Left lung (tissue), 10 donors: ENCODE data around the gene STAB2. TPM values are rescaled to one million over a fixed set of nuclear protein-coding genes. Genes with fewer than 3 reads are reported as not detected.
A peak's percentile ranks its signal among the peaks of the same experiment; 100 is the strongest.

Source experiments
- ATAC-seq: fragments of 200-7000 bp; cut with Tn5 transposase; one replicate; pipeline ENCODE4 v1.9.1; 2020; ENCODE audit warnings: moderate library complexity
- DNase-seq, 4 donors: peaks; one replicate each; pipeline ENCODE4 v3.0.0-alpha.2; 2013 to 2020
- H3K27ac ChIP-seq, 2 donors: fragments of 200-600 bp; sonication (generic) in 1 of 2; one replicate each; pipeline versions ENCODE4 v1.5.0 to v1.8.0; 2020 to 2021
- H3K27me3 ChIP-seq, 2 donors: fragments of 200-600 bp; sonication (generic) in 1 of 2; one replicate each; pipeline versions ENCODE4 v1.5.0 to v1.8.0; 2020 to 2021
- H3K36me3 ChIP-seq, 2 donors: fragments of 200-600 bp; sonication (generic) in 1 of 2; one replicate each; pipeline versions ENCODE4 v1.5.0 to v1.8.0; 2020 to 2021
- H3K4me1 ChIP-seq, 2 donors: fragments of 200-600 bp; one replicate each; pipeline ENCODE4 v1.8.0; 2021
- H3K4me3 ChIP-seq, 2 donors: fragments of 200-600 bp; sonication (generic) in 1 of 2; one replicate each; pipeline versions ENCODE4 v1.5.0 to v1.8.0; 2020 to 2021; ENCODE audit warnings: mild to moderate bottlenecking in 1 of 2
- H3K9me3 ChIP-seq, 2 donors: fragments of 200-600 bp; sonication (generic) in 1 of 2; one replicate each; pipeline versions ENCODE4 v1.5.0 to v1.8.0; 2020 to 2021
- intact Hi-C, 2 donors: fragments of 100-400 bp; cut with DNase I; formaldehyde crosslinking; loops; one replicate each; pipeline versions ENCODE4 v1.11.2 to v1.14.2; 2022
- polyA plus RNA-seq, 6 donors: library from polyadenylated mRNA; unstranded; fragments of 120-200 nt; gene quantifications; one replicate each; pipeline ENCODE4 v1.2.1, GENCODE V29; 2013; ENCODE audit not compliant: insufficient read length in 6 of 6
- total RNA-seq, 2 donors: library from RNA; stranded (reverse); fragmentation: NEBNext Ultra II Directional; extraction: Animal tissue kit (Norgen Biotek cat#: 25700); gene quantifications; one replicate each; pipeline ENCODE4 v1.2.1, GENCODE V29; 2021
- TF ChIP-seq, protein P1 (sequence below), 2 donors: fragments of 200-600 bp; sonication (generic) in 1 of 2; IDR thresholded peaks; one replicate each; pipeline versions ENCODE4 v1.5.0 to v1.8.0; 2021; ENCODE audit warnings: antibody characterized with exemption in 2 of 2
- donor health status: DM: no; HTN: yes; CAD: no.
- donor health status: DM: no; HTN: no; CAD: no.

STAB2 gene
- total and polyA plus RNA-seq, 8 donors = 1.3 to 41.9 (median 31.5) TPM

DNA sequence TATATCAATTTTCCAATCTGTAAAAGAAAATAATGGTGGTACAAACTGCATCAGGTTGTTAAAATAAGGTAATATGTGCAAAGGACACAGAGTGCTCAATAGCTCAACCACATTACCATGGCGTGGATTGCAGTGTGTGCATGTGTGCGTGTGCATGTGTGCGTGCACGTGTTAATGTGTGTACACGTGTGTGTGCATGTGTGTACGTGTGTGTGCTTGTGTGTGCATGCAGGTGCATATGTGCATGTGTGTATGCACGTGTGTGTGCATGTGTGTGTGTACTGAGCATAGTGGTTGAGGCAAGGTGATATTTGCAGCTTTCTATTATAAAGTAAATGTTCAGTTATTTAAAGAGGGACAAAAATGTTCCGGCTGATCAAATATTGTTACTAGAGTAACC lies 138.3 kb downstream of the STAB2 start:
- intact Hi-C loops = no loop called here
- DNase-seq (no peak), ATAC-seq (no peak)
- Histone ChIP-seq H3K4me1 (no peaks in the 10 kb centered on the region), H3K27ac (no peak overlapping the region), H3K4me3 (no peak overlapping the region), H3K9me3 (peaks cover 0 to under 1% of the 10 kb centered on the region in 2 donors), H3K27me3 (no peaks in the 10 kb centered on the region), H3K36me3 (no peaks in the 10 kb centered on the region)
- TF ChIP-seq, protein P1, sequence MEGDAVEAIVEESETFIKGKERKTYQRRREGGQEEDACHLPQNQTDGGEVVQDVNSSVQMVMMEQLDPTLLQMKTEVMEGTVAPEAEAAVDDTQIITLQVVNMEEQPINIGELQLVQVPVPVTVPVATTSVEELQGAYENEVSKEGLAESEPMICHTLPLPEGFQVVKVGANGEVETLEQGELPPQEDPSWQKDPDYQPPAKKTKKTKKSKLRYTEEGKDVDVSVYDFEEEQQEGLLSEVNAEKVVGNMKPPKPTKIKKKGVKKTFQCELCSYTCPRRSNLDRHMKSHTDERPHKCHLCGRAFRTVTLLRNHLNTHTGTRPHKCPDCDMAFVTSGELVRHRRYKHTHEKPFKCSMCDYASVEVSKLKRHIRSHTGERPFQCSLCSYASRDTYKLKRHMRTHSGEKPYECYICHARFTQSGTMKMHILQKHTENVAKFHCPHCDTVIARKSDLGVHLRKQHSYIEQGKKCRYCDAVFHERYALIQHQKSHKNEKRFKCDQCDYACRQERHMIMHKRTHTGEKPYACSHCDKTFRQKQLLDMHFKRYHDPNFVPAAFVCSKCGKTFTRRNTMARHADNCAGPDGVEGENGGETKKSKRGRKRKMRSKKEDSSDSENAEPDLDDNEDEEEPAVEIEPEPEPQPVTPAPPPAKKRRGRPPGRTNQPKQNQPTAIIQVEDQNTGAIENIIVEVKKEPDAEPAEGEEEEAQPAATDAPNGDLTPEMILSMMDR (IDR thresholded peaks at IDR 0.05) = no peak

DNA sequence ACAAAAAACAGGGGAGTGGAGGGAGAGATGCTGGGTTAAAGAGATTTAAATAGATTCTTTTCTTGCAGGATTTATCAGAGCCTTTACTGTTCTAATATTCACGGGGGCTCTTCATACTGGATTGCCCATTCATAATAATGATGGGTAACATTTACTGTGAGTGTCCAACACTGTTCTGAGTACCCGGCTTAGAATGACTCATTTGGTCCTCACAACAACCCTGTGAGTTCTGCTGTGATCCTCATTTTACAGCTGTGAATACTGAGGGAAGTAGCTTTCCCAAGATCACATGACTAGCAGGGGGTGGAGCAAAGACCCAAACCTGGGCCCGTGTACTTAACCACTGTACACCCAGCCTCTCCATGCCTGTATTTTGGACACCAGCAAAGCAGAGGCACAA lies 140.6 kb downstream of the STAB2 start:
- Histone ChIP-seq H3K4me3 (no peak overlapping the region), H3K27me3 (no peaks in the 10 kb centered on the region), H3K9me3 (peaks cover 0 to 10% of the 10 kb centered on the region in 2 donors), H3K27ac (no peak overlapping the region), H3K36me3 (no peaks in the 10 kb centered on the region), H3K4me1 (no peaks in the 10 kb centered on the region)
- intact Hi-C loops = no loop called here
- DNase-seq = no peak
- TF ChIP-seq, protein P1 (IDR thresholded peaks at IDR 0.05) = no peak
- no peak for ATAC-seq

DNA sequence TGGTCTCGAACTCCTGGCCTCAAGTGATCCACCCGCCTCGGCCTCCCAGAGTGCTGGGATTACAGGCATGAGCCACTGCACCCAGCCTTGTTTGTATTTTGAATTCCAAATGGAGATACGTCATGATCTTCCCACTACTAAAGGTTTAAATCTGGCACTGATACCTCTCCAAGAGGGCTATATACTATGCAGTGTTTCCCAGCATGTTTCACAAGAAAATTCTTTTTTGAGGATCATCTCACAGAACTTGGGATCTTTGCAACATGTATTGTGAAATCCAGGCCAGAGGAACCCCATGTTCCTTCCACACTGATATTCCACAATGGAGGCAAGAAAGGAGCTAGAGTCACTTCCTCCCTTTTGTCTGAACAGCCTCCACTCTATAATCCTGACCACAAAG lies 141.2 kb downstream of the STAB2 start:
- no peaks in the 10 kb centered on the region for H3K4me1 ChIP-seq
- intact Hi-C loops = no loop called here
- no peak overlapping the region for H3K4me3 ChIP-seq
- TF ChIP-seq, protein P1 (IDR thresholded peaks at IDR 0.05) = no peak
- DNase-seq (no peak), ATAC-seq (no peak)
- H3K9me3 ChIP-seq = peaks cover 0 to 10% of the 10 kb centered on the region in 2 donors
- no peaks in the 10 kb centered on the region for H3K36me3 ChIP-seq
- H3K27ac ChIP-seq = no peak overlapping the region
- no peaks in the 10 kb centered on the region for H3K27me3 ChIP-seq

DNA sequence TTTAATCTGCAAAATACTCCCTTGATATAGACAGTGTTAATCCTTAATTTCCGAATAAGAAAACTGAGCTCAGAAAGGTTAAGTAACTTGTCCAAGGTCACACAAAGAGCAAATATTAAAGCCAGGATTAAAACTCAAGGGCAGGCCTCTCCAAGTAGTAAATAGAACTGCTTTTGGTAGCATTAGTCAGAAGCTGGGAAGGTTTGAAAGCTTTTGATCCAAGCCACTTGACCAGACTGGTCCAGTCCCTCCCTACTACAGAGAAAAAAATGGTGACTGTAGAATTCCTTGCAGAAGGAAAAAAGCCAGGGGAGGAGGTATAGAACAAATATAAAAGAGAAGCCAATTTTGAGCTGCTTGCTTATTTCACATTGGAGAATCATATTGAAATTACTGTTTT lies 142.4 kb downstream of the STAB2 start:
- TF ChIP-seq, protein P1 (IDR thresholded peaks at IDR 0.05) = no peak
- DNase-seq = no peak
- Histone ChIP-seq H3K4me1 (no peaks in the 10 kb centered on the region), H3K27me3 (no peaks in the 10 kb centered on the region), H3K4me3 (no peak overlapping the region), H3K27ac (no peak overlapping the region), H3K36me3 (no peaks in the 10 kb centered on the region), H3K9me3 (peaks cover 0 to 10% of the 10 kb centered on the region in 2 donors)
- ATAC-seq = peak; percentile 87
- intact Hi-C loops = no loop called here

DNA sequence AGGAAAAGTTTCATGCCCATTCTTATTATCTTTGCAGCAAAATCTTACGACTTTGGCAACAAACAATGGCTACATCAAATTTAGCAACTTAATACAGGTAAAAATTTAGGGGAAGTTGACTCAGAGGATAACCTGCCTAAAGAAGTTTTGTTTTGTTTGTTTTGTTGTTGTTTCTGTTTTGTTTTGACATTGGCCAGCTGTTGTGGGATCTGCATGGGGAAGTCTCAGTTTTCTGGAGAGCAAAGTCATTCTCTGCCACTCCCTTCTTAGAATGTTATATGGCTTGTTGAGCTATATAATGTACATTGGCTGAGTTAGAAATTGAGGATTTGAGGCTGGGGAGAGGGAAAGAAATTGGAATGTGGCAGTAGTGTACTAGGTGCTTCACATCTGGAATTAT lies 144.5 kb downstream of the STAB2 start:
- ATAC-seq = no peak
- TF ChIP-seq, protein P1 (IDR thresholded peaks at IDR 0.05) = no peak
- H3K27ac ChIP-seq = no peak overlapping the region
- DNase-seq = no peak
- intact Hi-C loops = no loop called here
- no peaks in the 10 kb centered on the region for H3K4me1 ChIP-seq
- no peaks in the 10 kb centered on the region for H3K27me3 ChIP-seq
- no peaks in the 10 kb centered on the region for H3K36me3 ChIP-seq
- no peak overlapping the region for H3K4me3 ChIP-seq
- peaks cover 0 to 10% of the 10 kb centered on the region in 2 donors for H3K9me3 ChIP-seq
